GM19043 (cell line): ENCODE measurements around the gene SLC49A3.
"Not testable (repeated sequence)": the region's sequence is repeated elsewhere in the genome, so short reads cannot be mapped to it uniquely, and the experiment has no call there.

ENCODE experiments used
- ATAC-seq: cut with Tn5 transposase; IDR thresholded peaks from one replicate; pipeline ENCODE4 v1.9.1; 2021; ENCODE audit warnings: low read depth; ENCODE audit not compliant: unreplicated experiment

SLC49A3 gene

GRCh38 chr4:655464-656151, 33.3 kb downstream of the SLC49A3 start:
- no peak for ATAC-seq

- ATAC-seq, result no peak
Observed at GRCh38 chr4:654871-655463, 34.0 kb downstream of the SLC49A3 start.

- ATAC-seq, result no peak
Observed at GRCh38 chr4:654503-654845, 34.5 kb downstream of the SLC49A3 start.

GRCh38 chr4:653831-654502, 35.0 kb downstream of the SLC49A3 start:
- no peak for ATAC-seq

- ATAC-seq, result no peak
Observed at GRCh38 chr4:653080-653821, 35.7 kb downstream of the SLC49A3 start.

GRCh38 chr4:651884-652642, 36.9 kb downstream of the SLC49A3 start:
- ATAC-seq, result no peak

GRCh38 chr4:650951-651883, 37.7 kb downstream of the SLC49A3 start:
- no peak for ATAC-seq

- no peak for ATAC-seq
Observed at GRCh38 chr4:650461-650860, 38.5 kb downstream of the SLC49A3 start.

GRCh38 chr4:649751-650310, 39.1 kb downstream of the SLC49A3 start:
- no peak for ATAC-seq

GRCh38 chr4:649293-649625, 39.7 kb downstream of the SLC49A3 start:
- ATAC-seq, result no peak

- no peak for ATAC-seq
Observed at GRCh38 chr4:648579-649292, 40.2 kb downstream of the SLC49A3 start.

- no peak for ATAC-seq
Observed at GRCh38 chr4:647481-647880, 41.5 kb downstream of the SLC49A3 start.

- ATAC-seq, result no peak
Observed at GRCh38 chr4:646460-646859, 42.5 kb downstream of the SLC49A3 start.

- not testable (repeated sequence) for ATAC-seq
Observed at GRCh38 chr4:642366-642765, 46.6 kb downstream of the SLC49A3 start.

GRCh38 chr4:637536-638280, 51.2 kb downstream of the SLC49A3 start:
- no peak for ATAC-seq

- no peak for ATAC-seq
Observed at GRCh38 chr4:636628-637159, 52.3 kb downstream of the SLC49A3 start.

- ATAC-seq, result no peak
Observed at GRCh38 chr4:635851-636627, 52.9 kb downstream of the SLC49A3 start.
